Dedifferentiated amniotic fluid mesenchymal stem cell (primary cell): ENCODE measurements around the gene PLEKHB1.
A peak's percentile ranks its signal among the peaks of the same experiment; 100 is the strongest.

Experiments
- DNase-seq: peaks from one replicate; pipeline ENCODE4 v3.0.0-alpha.2; 2016; ENCODE audit errors: extremely low spot score

Gene PLEKHB1

GRCh38 chr11:73645972-73646631 is at the start of gene PLEKHB1:
Gene PLEKHB1 (plus strand): TSS chr11:73646581. CDS start chr11:73646609, 28 bp downstream.
- no peak for DNase-seq

- DNase-seq, result no peak
Measured at GRCh38 chr11:73597336-73597955, 48.9 kb upstream of the PLEKHB1 start.

- peak; percentile 98 for DNase-seq
Measured at GRCh38 chr11:73597956-73598718, 48.2 kb upstream of the PLEKHB1 start, which contains the start of gene FAM168A. Gene FAM168A (minus strand): TSS chr11:73598112. CDS start chr11:73468474, 129,638 bp downstream.

- DNase-seq, result no peak
Measured at GRCh38 chr11:73598719-73599379, 47.5 kb upstream of the PLEKHB1 start.

- no peak for DNase-seq
Measured at GRCh38 chr11:73612601-73613140, 33.7 kb upstream of the PLEKHB1 start.

GRCh38 chr11:73614591-73614990 is 31.8 kb upstream of the PLEKHB1 start:
- DNase-seq, result no peak

- DNase-seq, result no peak
Measured at GRCh38 chr11:73622926-73623593, 23.3 kb upstream of the PLEKHB1 start.

- no peak for DNase-seq
Measured at GRCh38 chr11:73623686-73624085, 22.7 kb upstream of the PLEKHB1 start.

- DNase-seq, result peak; percentile 72
Measured at GRCh38 chr11:73625696-73626318, 20.6 kb upstream of the PLEKHB1 start.

- DNase-seq, result no peak
Measured at GRCh38 chr11:73629907-73630306, 16.5 kb upstream of the PLEKHB1 start.

- no peak for DNase-seq
Measured at GRCh38 chr11:73632996-73633395, 13.4 kb upstream of the PLEKHB1 start.

- DNase-seq, result no peak
Measured at GRCh38 chr11:73633999-73634398, 12.4 kb upstream of the PLEKHB1 start.

- DNase-seq, result no peak
Measured at GRCh38 chr11:73635721-73636120, 10.7 kb upstream of the PLEKHB1 start.

- DNase-seq, result no peak
Measured at GRCh38 chr11:73636249-73636648, 10.1 kb upstream of the PLEKHB1 start.

GRCh38 chr11:73637012-73637411 is 9.4 kb upstream of the PLEKHB1 start:
- DNase-seq, result no peak

- no peak for DNase-seq
Measured at GRCh38 chr11:73640592-73640991, 5.8 kb upstream of the PLEKHB1 start.

GRCh38 chr11:73641668-73642067 is 4.7 kb upstream of the PLEKHB1 start:
- no peak for DNase-seq

- no peak for DNase-seq
Measured at GRCh38 chr11:73645121-73645969, 1.0 kb upstream of the PLEKHB1 start.

GRCh38 chr11:73647459-73648100 is 1.2 kb downstream of the PLEKHB1 start:
- peak; percentile 70 for DNase-seq
